K562 (cell line): ENCODE measurements around the gene ZNF260. TPM values are rescaled to one million over a fixed set of nuclear protein-coding genes. Genes with fewer than 3 reads are reported as not detected.

Experiments used
- BHLHE40 ChIP-seq: IDR thresholded peaks from 2 replicates; pipeline ENCODE4 v1.6.1; 2011; ENCODE audit warnings: low read length, improper control_type of control experiment
- CXXC5 ChIP-seq: fragments of 250-450 bp; sonication (Bioruptor Pico); IDR thresholded peaks from 2 replicates; pipeline ENCODE4 v1.8.0; 2022; ENCODE audit warnings: inconsistent platforms, mild to moderate bottlenecking, moderate library complexity
- FOXJ2 ChIP-seq: fragments of 200-800 bp; sonication (Bioruptor generic); IDR thresholded peaks from 2 replicates; pipeline ENCODE4 v1.6.1; 2016; ENCODE audit warnings: missing genetic modification characterization, missing compliant biosample characterization
- HCFC1 ChIP-seq: IDR thresholded peaks from 2 replicates; pipeline ENCODE4 v1.6.1; 2012; ENCODE audit warnings: low read depth, low read length, improper control_type of control experiment
- KLF13 ChIP-seq: fragments of 450-650 bp; IDR thresholded peaks from 2 replicates; pipeline ENCODE4 v1.6.1; 2016; ENCODE audit warnings: missing genetic modification characterization, low read depth, mild to moderate bottlenecking, missing compliant biosample characterization, moderate library complexity, borderline replicate concordance
- MTA3 ChIP-seq: fragments of 450-650 bp; formaldehyde crosslinking; IDR thresholded peaks from 2 replicates; pipeline ENCODE4 v1.6.1; 2017; ENCODE audit warnings: mild to moderate bottlenecking, borderline replicate concordance
- NCOA6 ChIP-seq: fragments of 450-650 bp; IDR thresholded peaks from 2 replicates; pipeline ENCODE4 v1.6.1; 2017; ENCODE audit warnings: mild to moderate bottlenecking
- NCOR1 ChIP-seq: fragments of 450-650 bp; IDR thresholded peaks from 2 replicates; pipeline ENCODE4 v1.6.1; 2016; ENCODE audit warnings: mild to moderate bottlenecking, moderate library complexity
- NEUROD1 ChIP-seq: fragments of 150-350 bp; IDR thresholded peaks from 2 replicates; pipeline ENCODE4 v1.6.1; 2014; ENCODE audit warnings: borderline replicate concordance, low read length, low read depth; ENCODE audit not compliant: partially characterized antibody
- NFRKB ChIP-seq: fragments of 450-650 bp; IDR thresholded peaks from 2 replicates; pipeline ENCODE4 v1.6.1; 2016; ENCODE audit warnings: low read depth
- SIN3B ChIP-seq: fragments of 450-650 bp; IDR thresholded peaks from 2 replicates; pipeline ENCODE4 v1.6.1; 2017; ENCODE audit warnings: low read depth, mild to moderate bottlenecking, moderate library complexity
- SMARCA4 ChIP-seq: fragments of 450-650 bp; IDR thresholded peaks from 2 replicates; pipeline ENCODE4 v1.6.1; 2016
- SNRNP70 ChIP-seq: fragments of 200-400 bp; formaldehyde crosslinking; optimal IDR thresholded peaks from 2 replicates; pipeline ENCODE3; 2017; ENCODE audit warnings: low read depth, low read length
- STAG1 ChIP-seq: sonication (generic); formaldehyde crosslinking; IDR thresholded peaks from 2 replicates; pipeline ENCODE4 v1.5.0; 2020; ENCODE audit warnings: missing genetic modification reagents, borderline replicate concordance
- TBP ChIP-seq: optimal IDR thresholded peaks from 2 replicates; pipeline ENCODE3; 2011; ENCODE audit warnings: low read depth, low read length, improper control_type of control experiment
- TCF3 ChIP-seq: sonication (generic); formaldehyde crosslinking; IDR thresholded peaks from 2 replicates; pipeline ENCODE4 v1.4.0; 2020; ENCODE audit warnings: mild to moderate bottlenecking, missing genetic modification reagents
- ZNF184 ChIP-seq: sonication (generic); formaldehyde crosslinking; IDR thresholded peaks from 2 replicates; pipeline ENCODE4 v1.5.0; 2020; ENCODE audit warnings: missing genetic modification reagents
- polyA plus RNA-seq, 8 experiments: library from polyadenylated mRNA; depleted of rRNA in 4 of 8; stranded (reverse) in 5 of 8; unstranded in 3 of 8; fragments of >200 nt; fragmentation: Nextera tagmentation in 2 of 8; fragmentation: Illumina TruSeq in 1 of 8; extraction: Ambion mirVana in 2 of 8; extraction: Trizol in 1 of 8; gene quantifications; 2 replicates each; pipeline versions ENCODE4 v1.2.1 to v1.2.3, GENCODE V29; 2011 to 2014; ENCODE audit warnings: inconsistent platforms in 1 of 8, missing spikeins in 1 of 8
- total RNA-seq, 7 experiments: library from RNA; depleted of rRNA in 6 of 7; stranded (reverse); fragments of >200 nt in 6 of 7; fragmentation: Illumina TruSeq in 2 of 7; extraction: Trizol in 2 of 7; gene quantifications; 2 replicates each; pipeline versions ENCODE4 v1.2.1 to v1.2.3, GENCODE V29; 2011 to 2021; ENCODE audit warnings: low replicate concordance in 1 of 7
- TF ChIP-seq, protein P1 (sequence below): fragments of 450-650 bp; formaldehyde crosslinking; IDR thresholded peaks from 2 replicates; pipeline ENCODE4 v1.4.0; 2022; ENCODE audit warnings: mild to moderate bottlenecking, moderate library complexity
- TF ChIP-seq, protein P2 (sequence below), 2 experiments: IDR thresholded peaks; 2 replicates each; pipeline ENCODE4 v1.6.1; 2012; ENCODE audit warnings: improper control_type of control experiment in 2 of 2, low read depth in 2 of 2, low read length in 2 of 2, borderline replicate concordance in 1 of 2
- TF ChIP-seq, protein P3 (sequence below), 2 experiments: fragments of 450-650 bp in 1 of 2; sonication (generic) in 1 of 2; formaldehyde crosslinking in 1 of 2; IDR thresholded peaks in 1 of 2; conservative IDR thresholded peaks in 1 of 2; 2 replicates each; pipeline versions ENCODE4 v1.6.1 to v1.8.1; 2016 to 2023; ENCODE audit warnings: mild to moderate bottlenecking in 2 of 2, moderate library complexity in 2 of 2, inconsistent platforms in 1 of 2, missing genetic modification reagents in 1 of 2
- TF ChIP-seq, protein P4 (sequence below): fragments of 450-650 bp; conservative IDR thresholded peaks from 2 replicates; pipeline ENCODE4 v1.6.1; 2016; ENCODE audit warnings: missing genetic modification characterization, low read depth, mild to moderate bottlenecking, control low read depth, missing compliant biosample characterization

ZNF260 gene
- total and polyA plus RNA-seq, 9 of the 15 experiments (the other 6 are each of a cell fraction or from before 2014, with no cell fraction given): 2.6 to 16.6 (median 5.8) TPM

DNA sequence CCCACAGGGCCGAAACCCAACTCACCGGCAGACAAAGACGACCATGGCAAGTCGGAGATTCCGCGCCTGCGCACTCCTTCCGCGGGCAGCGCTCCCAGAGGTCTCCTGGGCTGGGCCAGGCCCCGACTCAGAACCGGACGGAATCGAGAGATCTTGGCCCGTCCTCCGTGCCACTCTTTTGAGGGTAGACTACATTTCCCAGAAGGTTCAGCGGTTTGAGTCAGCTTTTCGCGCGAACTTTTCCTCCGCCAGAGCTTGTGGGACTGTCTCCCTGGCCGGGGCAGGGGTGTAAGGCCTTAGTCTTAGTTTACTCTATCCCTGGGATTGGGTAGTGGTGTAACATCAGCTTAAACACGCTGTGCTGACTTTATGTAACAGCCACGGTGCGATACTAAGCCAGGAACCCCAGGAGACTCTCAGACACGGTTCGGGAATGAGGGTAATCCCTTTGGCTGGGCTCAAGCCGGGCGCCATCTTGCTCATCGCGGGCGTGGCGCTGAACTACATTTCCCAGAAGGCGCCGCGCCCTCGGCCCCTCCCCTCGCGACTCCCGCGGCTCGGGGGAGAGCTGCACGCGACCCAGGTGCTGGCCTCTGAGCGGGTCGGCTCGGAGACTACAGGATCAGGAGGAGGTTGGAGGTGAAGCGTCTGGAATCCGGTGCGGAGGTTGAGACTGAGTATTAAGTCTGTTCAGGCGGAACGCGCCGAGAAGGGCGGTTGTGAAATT lies at the start of gene ZNF260 (continued):
- TF ChIP-seq, protein P1, sequence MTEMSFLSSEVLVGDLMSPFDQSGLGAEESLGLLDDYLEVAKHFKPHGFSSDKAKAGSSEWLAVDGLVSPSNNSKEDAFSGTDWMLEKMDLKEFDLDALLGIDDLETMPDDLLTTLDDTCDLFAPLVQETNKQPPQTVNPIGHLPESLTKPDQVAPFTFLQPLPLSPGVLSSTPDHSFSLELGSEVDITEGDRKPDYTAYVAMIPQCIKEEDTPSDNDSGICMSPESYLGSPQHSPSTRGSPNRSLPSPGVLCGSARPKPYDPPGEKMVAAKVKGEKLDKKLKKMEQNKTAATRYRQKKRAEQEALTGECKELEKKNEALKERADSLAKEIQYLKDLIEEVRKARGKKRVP (CRISPR knock-in tag): no peak
- TF ChIP-seq SIN3B: peak; percentile 55; the same call in 1 of the 2 replicates
- TF ChIP-seq NEUROD1: peak; percentile 1
- TF ChIP-seq, protein P2, sequence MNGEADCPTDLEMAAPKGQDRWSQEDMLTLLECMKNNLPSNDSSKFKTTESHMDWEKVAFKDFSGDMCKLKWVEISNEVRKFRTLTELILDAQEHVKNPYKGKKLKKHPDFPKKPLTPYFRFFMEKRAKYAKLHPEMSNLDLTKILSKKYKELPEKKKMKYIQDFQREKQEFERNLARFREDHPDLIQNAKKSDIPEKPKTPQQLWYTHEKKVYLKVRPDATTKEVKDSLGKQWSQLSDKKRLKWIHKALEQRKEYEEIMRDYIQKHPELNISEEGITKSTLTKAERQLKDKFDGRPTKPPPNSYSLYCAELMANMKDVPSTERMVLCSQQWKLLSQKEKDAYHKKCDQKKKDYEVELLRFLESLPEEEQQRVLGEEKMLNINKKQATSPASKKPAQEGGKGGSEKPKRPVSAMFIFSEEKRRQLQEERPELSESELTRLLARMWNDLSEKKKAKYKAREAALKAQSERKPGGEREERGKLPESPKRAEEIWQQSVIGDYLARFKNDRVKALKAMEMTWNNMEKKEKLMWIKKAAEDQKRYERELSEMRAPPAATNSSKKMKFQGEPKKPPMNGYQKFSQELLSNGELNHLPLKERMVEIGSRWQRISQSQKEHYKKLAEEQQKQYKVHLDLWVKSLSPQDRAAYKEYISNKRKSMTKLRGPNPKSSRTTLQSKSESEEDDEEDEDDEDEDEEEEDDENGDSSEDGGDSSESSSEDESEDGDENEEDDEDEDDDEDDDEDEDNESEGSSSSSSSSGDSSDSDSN (IDR thresholded peaks at IDR 0.05; ENCODE audit: borderline replicate concordance in 1 of 2, low read depth in 2 of 2, low read length in 2 of 2): 0 out of 4 replicates have a peak, but pooled peaks of 1 of the 2 experiments have one; percentile 9
- TF ChIP-seq, protein P3, sequence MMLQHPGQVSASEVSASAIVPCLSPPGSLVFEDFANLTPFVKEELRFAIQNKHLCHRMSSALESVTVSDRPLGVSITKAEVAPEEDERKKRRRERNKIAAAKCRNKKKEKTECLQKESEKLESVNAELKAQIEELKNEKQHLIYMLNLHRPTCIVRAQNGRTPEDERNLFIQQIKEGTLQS (IDR thresholded peaks at IDR 0.05): peak; percentile 43; the same call in 1 of the 2 replicates
- TF ChIP-seq, protein P3 (CRISPR knock-in tag; conservative IDR thresholded peaks at IDR 0.05): no peak
- TF ChIP-seq STAG1 (CRISPR knock-in tag): no peak
- no peak; the same call in 1 of the 2 replicates for TF ChIP-seq TCF3 (CRISPR knock-in tag)
- TF ChIP-seq KLF13 (tag): peak; percentile 72; the same call in 1 of the 2 replicates
- TF ChIP-seq NCOR1: no peak
- TF ChIP-seq SMARCA4: no peak; the same call in 1 of the 2 replicates
- TF ChIP-seq NFRKB: peak; percentile 88
- TF ChIP-seq SNRNP70: no peak
- peak; percentile 42; the same call in 1 of the 2 replicates for TF ChIP-seq FOXJ2 (tag)
- TF ChIP-seq HCFC1: peak; percentile 84
- TF ChIP-seq, protein P4, sequence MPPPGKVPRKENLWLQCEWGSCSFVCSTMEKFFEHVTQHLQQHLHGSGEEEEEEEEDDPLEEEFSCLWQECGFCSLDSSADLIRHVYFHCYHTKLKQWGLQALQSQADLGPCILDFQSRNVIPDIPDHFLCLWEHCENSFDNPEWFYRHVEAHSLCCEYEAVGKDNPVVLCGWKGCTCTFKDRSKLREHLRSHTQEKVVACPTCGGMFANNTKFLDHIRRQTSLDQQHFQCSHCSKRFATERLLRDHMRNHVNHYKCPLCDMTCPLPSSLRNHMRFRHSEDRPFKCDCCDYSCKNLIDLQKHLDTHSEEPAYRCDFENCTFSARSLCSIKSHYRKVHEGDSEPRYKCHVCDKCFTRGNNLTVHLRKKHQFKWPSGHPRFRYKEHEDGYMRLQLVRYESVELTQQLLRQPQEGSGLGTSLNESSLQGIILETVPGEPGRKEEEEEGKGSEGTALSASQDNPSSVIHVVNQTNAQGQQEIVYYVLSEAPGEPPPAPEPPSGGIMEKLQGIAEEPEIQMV (tag): no peak
- no peak for TF ChIP-seq ZNF184 (CRISPR knock-in tag)
- TF ChIP-seq MTA3: peak; percentile 66; the same call in 1 of the 2 replicates
- TF ChIP-seq TBP: peak; percentile 91
- peak; percentile 98 for TF ChIP-seq BHLHE40
- no peak for TF ChIP-seq NCOA6
- peak; percentile 83 for TF ChIP-seq CXXC5 (CRISPR knock-in tag)
